H1 (cell line): ENCODE data around the gene FARSB. TPM values are rescaled to one million over a fixed set of nuclear protein-coding genes. Genes with fewer than 3 reads are reported as not detected.

ENCODE experiments used
- CTCF ChIA-PET: fragments of 300-600 bp; sonication (Branson Sonifier 250); formaldehyde crosslinking; loops from one replicate; lab custom pipeline; 2021; ENCODE audit not compliant: partially characterized antibody; lab: Charles Lee
- POLR2A ChIA-PET: fragments of 300-600 bp; sonication (Branson Sonifier 250); formaldehyde crosslinking; loops from one replicate; lab custom pipeline; 2021; ENCODE audit warnings: inconsistent platforms; ENCODE audit not compliant: partially characterized antibody; lab: Charles Lee
- DNase-seq, 2 experiments: peaks; one replicate each; pipeline versions ENCODE4 v3.0.0 to v3.0.0-alpha.2; 2010 to 2022; ENCODE audit warnings: low spot score in 2 of 2, low read depth in 1 of 2, mixed read lengths in 1 of 2
- FAIRE-seq: peaks from 2 replicates; lab custom pipeline; 2011; peaks lifted over from hg19 to GRCh38; lab: Jason Lieb, UNC
- H2AFZ ChIP-seq: 2 replicates; pipeline ENCODE4 v1.8.1; 2012; ENCODE audit warnings: low read length, inconsistent platforms
- H2AK5ac ChIP-seq: 2 replicates; pipeline ENCODE4 v1.6.1; 2013; ENCODE audit warnings: low read depth, low read length
- H2BK120ac ChIP-seq: replicated peaks from 2 replicates; pipeline ENCODE3; 2013; ENCODE audit warnings: low read depth, low read length, inconsistent platforms
- H2BK12ac ChIP-seq: 2 replicates; pipeline ENCODE4 v1.6.1; 2013; ENCODE audit warnings: low read depth, low read length
- H2BK15ac ChIP-seq: 2 replicates; pipeline ENCODE4 v1.6.1; 2013; ENCODE audit warnings: low read length
- H2BK20ac ChIP-seq: 2 replicates; pipeline ENCODE4 v1.6.1; 2013; ENCODE audit warnings: low read length
- H2BK5ac ChIP-seq: 2 replicates; pipeline ENCODE4 v1.6.1; 2013; ENCODE audit warnings: low read depth, low read length
- H3K14ac ChIP-seq: 2 replicates; pipeline ENCODE4 v1.6.1; 2013; ENCODE audit warnings: inconsistent platforms; ENCODE audit not compliant: insufficient read length
- H3K18ac ChIP-seq: 2 replicates; pipeline ENCODE4 v1.6.1; 2013; ENCODE audit warnings: low read length; ENCODE audit errors: extremely low read depth
- H3K23ac ChIP-seq: 2 replicates; pipeline ENCODE4 v1.6.1; 2013; ENCODE audit warnings: inconsistent platforms; ENCODE audit not compliant: insufficient read length
- H3K23me2 ChIP-seq: 2 replicates; pipeline ENCODE4 v1.6.1; 2013; ENCODE audit warnings: low read depth, low read length
- H3K27ac ChIP-seq: 2 replicates; pipeline ENCODE4 v1.6.1; 2011; ENCODE audit warnings: low read depth, low read length, inconsistent platforms
- H3K27me3 ChIP-seq, 4 experiments: replicated peaks in 1 of 4; 1 replicate in 1 of 4; 2 replicates in 3 of 4; pipeline versions ENCODE4 v1.6.1 to v1.8.1; 2011 to 2013; ENCODE audit warnings: low read length in 3 of 4, mild to moderate bottlenecking in 3 of 4, inconsistent platforms in 2 of 4, mixed read lengths in 2 of 4, moderate library complexity in 1 of 4; ENCODE audit not compliant: control insufficient read depth in 3 of 4, insufficient read depth in 3 of 4; ENCODE audit errors: extremely low read depth in 1 of 4
- H3K36me3 ChIP-seq, 4 experiments: 2 replicates each; pipeline versions ENCODE4 v1.6.1 to v1.8.1; 2011 to 2013; ENCODE audit warnings: mild to moderate bottlenecking in 4 of 4, low read length in 3 of 4, moderate library complexity in 2 of 4, control low read depth in 1 of 4, inconsistent platforms in 1 of 4; ENCODE audit not compliant: insufficient read depth in 4 of 4, control insufficient read depth in 2 of 4
- H3K4ac ChIP-seq: replicated peaks from 2 replicates; pipeline ENCODE3; 2013; ENCODE audit warnings: low read length, low read depth, mixed read lengths, inconsistent platforms; ENCODE audit not compliant: insufficient read length
- H3K4me1 ChIP-seq, 4 experiments: replicated peaks in 1 of 4; 1 replicate in 1 of 4; 2 replicates in 3 of 4; pipeline versions ENCODE4 v1.6.1 to v1.8.1; 2011 to 2013; ENCODE audit warnings: low read length in 3 of 4, inconsistent platforms in 2 of 4, mixed read lengths in 1 of 4; ENCODE audit not compliant: insufficient read depth in 4 of 4, control insufficient read depth in 3 of 4
- H3K4me2 ChIP-seq, 2 experiments: 2 replicates each; pipeline versions ENCODE4 v1.6.1 to v1.8.1; 2011 to 2013; ENCODE audit warnings: low read depth in 2 of 2, low read length in 2 of 2, control low read depth in 1 of 2, inconsistent platforms in 1 of 2, mild to moderate bottlenecking in 1 of 2; ENCODE audit not compliant: insufficient read depth in 1 of 2
- H3K4me3 ChIP-seq, 4 experiments: fragments of 200-600, 300-600 bp in 1 of 4; sonication (generic), shearing (Covaris generic), sonication (Bioruptor Twin) in 1 of 4; 2 replicates each; pipeline versions ENCODE4 v1.5.1 to v1.8.1; 2011 to 2016; ENCODE audit warnings: low read length in 4 of 4, low read depth in 3 of 4, control low read depth in 2 of 4, inconsistent platforms in 2 of 4, mild to moderate bottlenecking in 2 of 4, mixed read lengths in 1 of 4, moderate library complexity in 1 of 4; ENCODE audit not compliant: insufficient read depth in 2 of 4; ENCODE audit errors: extremely low read depth in 1 of 4
- H3K56ac ChIP-seq: replicated peaks from 2 replicates; pipeline ENCODE3; 2013; ENCODE audit warnings: low read depth, mild to moderate bottlenecking, mixed read lengths, low read length, inconsistent platforms; ENCODE audit not compliant: insufficient read length
- H3K79me1 ChIP-seq: 2 replicates; pipeline ENCODE4 v1.6.1; 2013; ENCODE audit warnings: low read depth, low read length, control low read depth
- H3K79me2 ChIP-seq, 2 experiments: 2 replicates each; pipeline versions ENCODE4 v1.6.1 to v1.8.1; 2012 to 2013; ENCODE audit warnings: low read length in 2 of 2, mild to moderate bottlenecking in 2 of 2, inconsistent platforms in 1 of 2; ENCODE audit not compliant: insufficient read depth in 2 of 2, control insufficient read depth in 1 of 2
- H3K9ac ChIP-seq, 4 experiments: replicated peaks in 1 of 4; 1 replicate in 1 of 4; 2 replicates in 3 of 4; pipeline versions ENCODE4 v1.6.1 to v1.8.1; 2011 to 2013; ENCODE audit warnings: low read depth in 3 of 4, low read length in 3 of 4, control low read depth in 2 of 4, mild to moderate bottlenecking in 2 of 4, moderate library complexity in 2 of 4, inconsistent platforms in 1 of 4; ENCODE audit errors: extremely low read depth in 1 of 4
- H3K9me3 ChIP-seq, 2 experiments: 2 replicates each; pipeline versions ENCODE4 v1.6.1 to v1.8.1; 2012 to 2013; ENCODE audit warnings: mild to moderate bottlenecking in 2 of 2, moderate library complexity in 2 of 2, control low read depth in 1 of 2, inconsistent platforms in 1 of 2, low read depth in 1 of 2, low read length in 1 of 2, mixed read lengths in 1 of 2; ENCODE audit not compliant: insufficient read depth in 2 of 2
- H4K20me1 ChIP-seq, 2 experiments: replicated peaks in 1 of 2; 2 replicates each; pipeline versions ENCODE3 to v1.8.1; 2011 to 2013; ENCODE audit warnings: inconsistent platforms in 2 of 2, low read length in 2 of 2, mild to moderate bottlenecking in 1 of 2; ENCODE audit not compliant: insufficient read depth in 2 of 2, control insufficient read depth in 1 of 2
- H4K5ac ChIP-seq: 2 replicates; pipeline ENCODE4 v1.6.1; 2013; ENCODE audit warnings: low read length, low read depth, mixed read lengths, inconsistent platforms; ENCODE audit not compliant: insufficient read length
- H4K8ac ChIP-seq: 2 replicates; pipeline ENCODE4 v1.8.0; 2013; ENCODE audit warnings: mild to moderate bottlenecking, moderate library complexity, low read length, inconsistent platforms; ENCODE audit not compliant: insufficient read depth; ENCODE audit errors: extremely low read depth
- H4K91ac ChIP-seq: replicated peaks from 2 replicates; pipeline ENCODE3; 2013; ENCODE audit warnings: low read length, mixed read lengths, inconsistent platforms; ENCODE audit not compliant: insufficient read length
- CTCF ChIP-seq, 3 experiments: IDR thresholded peaks; 1 replicate in 2 of 3; 2 replicates in 1 of 3; pipeline versions ENCODE4 v1.5.1 to v1.6.1; 2011; ENCODE audit warnings: low read length in 3 of 3, mild to moderate bottlenecking in 3 of 3, inconsistent platforms in 2 of 3, low read depth in 1 of 3, moderate library complexity in 1 of 3; ENCODE audit not compliant: insufficient read depth in 1 of 3; ENCODE audit errors: control extremely low read depth in 1 of 3
- MAX ChIP-seq: IDR thresholded peaks from 2 replicates; pipeline ENCODE4 v1.6.1; 2012; ENCODE audit warnings: inconsistent platforms
- NANOG ChIP-seq: IDR thresholded peaks from 2 replicates; pipeline ENCODE4 v1.6.1; 2011; ENCODE audit warnings: low read length, low read depth, mild to moderate bottlenecking, inconsistent platforms; ENCODE audit not compliant: insufficient read depth, poor library complexity, severe bottlenecking
- PHF8 ChIP-seq: fragments of 200-600 bp; sonication (generic); conservative IDR thresholded peaks from 2 replicates; pipeline ENCODE4 v1.7.1; 2012; ENCODE audit warnings: low read depth, mild to moderate bottlenecking, inconsistent platforms, low read length, moderate library complexity
- RNF2 ChIP-seq: fragments of 200-900, 300-1000 bp; sonication (generic); IDR thresholded peaks from 2 replicates; pipeline ENCODE4 v1.7.1; 2016; ENCODE audit warnings: borderline replicate concordance, low read depth, mild to moderate bottlenecking, antibody characterized with exemption, low read length; ENCODE audit not compliant: poor library complexity, severe bottlenecking; ENCODE audit errors: missing control alignments
- RXRA ChIP-seq: IDR thresholded peaks from 2 replicates; pipeline ENCODE4 v1.6.1; 2011; ENCODE audit warnings: low read depth, mild to moderate bottlenecking, low read length, moderate library complexity; ENCODE audit not compliant: insufficient read depth
- TAF1 ChIP-seq: IDR thresholded peaks from 2 replicates; pipeline ENCODE4 v1.6.1; 2011; ENCODE audit warnings: mild to moderate bottlenecking, low read depth, low read length
- WGBS, 2 experiments: shearing (Covaris generic) in 1 of 2; methylation state at CpG; one replicate each; pipeline versions ENCODE4 v1.1.6 to v1.1.7; 2013 to 2015; ENCODE audit warnings: low lambda C conversion rate in 2 of 2, mixed read lengths in 2 of 2, inconsistent platforms in 1 of 2, low coverage in 1 of 2, missing lambda C conversion rate in 1 of 2; ENCODE audit not compliant: insufficient replicate concordance in 2 of 2, insufficient coverage in 1 of 2, insufficient read length in 1 of 2; ENCODE audit errors: extremely low coverage in 1 of 2, missing lambda C conversion rate in 1 of 2; 5-methylcytosine and 5-hydroxymethylcytosine counted together
- polyA plus RNA-seq, 7 experiments: library from polyadenylated mRNA; depleted of rRNA in 3 of 7; stranded (reverse) in 5 of 7; unstranded in 2 of 7; fragments of >200 nt in 5 of 7; fragments of 200-250 nt in 2 of 7; gene quantifications; 1 replicate in 5 of 7; 2 replicates in 1 of 7; 4 replicates in 1 of 7; pipeline versions ENCODE4 v1.2.1 to v1.2.3, GENCODE V29; 2011 to 2013; ENCODE audit warnings: missing spikeins in 2 of 7, mixed read lengths in 2 of 7
- total RNA-seq: library from RNA; stranded (reverse); fragmentation: NEBNext Ultra II Directional; extraction: Animal tissue kit (Norgen Biotek cat#: 25700); gene quantifications from 2 replicates; pipeline ENCODE4 v1.2.1, GENCODE V29; 2021

The FARSB gene
- total and polyA plus RNA-seq, 2 of the 8 experiments (the other 6 are each of a cell fraction or from before 2014, with no cell fraction given) = 21.0 to 37.9 TPM

GRCh38 chr2:222576171-222577081 lies 79.5 kb downstream of the FARSB start:
- Histone ChIP-seq H3K14ac (no peak overlapping the region), H4K5ac (no peak overlapping the region), H3K4me2 (no peak overlapping the region), H3K4me3 (no peak overlapping the region), H2AFZ (no peak overlapping the region), H3K79me1 (no peaks in the 10 kb centered on the region), H3K4ac (no peak overlapping the region), H3K36me3 (peaks cover 0 to 4% (median 3%) of the 10 kb centered on the region in 4 experiments; a peak in 4 of 8 replicates), H4K91ac (no peak overlapping the region), H3K9ac (no peak overlapping the region), H3K56ac (no peak overlapping the region), H3K79me2 (no peaks in the 10 kb centered on the region), H3K9me3 (no peaks in the 10 kb centered on the region), H3K4me1 (no peaks in the 10 kb centered on the region; a peak in 1 of 7 replicates), H2AK5ac (no peak overlapping the region), H3K23me2 (no peaks in the 10 kb centered on the region), H2BK12ac (no peak overlapping the region), H3K27me3 (peaks cover 0 to 1% (median 0%) of the 10 kb centered on the region in 4 experiments; a peak in 1 of 7 replicates), H2BK5ac (no peak overlapping the region), H2BK15ac (no peak overlapping the region), H3K18ac (no peak overlapping the region), H3K27ac (no peak overlapping the region), H2BK120ac (no peak overlapping the region), H2BK20ac (no peak overlapping the region), H3K23ac (no peak overlapping the region), H4K20me1 (no peaks in the 10 kb centered on the region), H4K8ac (no peak overlapping the region)
- FAIRE-seq (no peak), DNase-seq (no peak)
- ChIA-PET CTCF (interaction anchor here (0.7 to 1.0 kb wide), 2 partner anchors 15 to 194 kb away, joined by 3 read pairs; no protein-coding TSS in a partner anchor), POLR2A (no interaction called here)
- 89% methylated on average over 7 of the region's 7 CpGs; no CpG with 5 or more reads in 1 of the 2 experiments for WGBS, 2 experiments
- TF ChIP-seq MAX = no peak
- no peak for TF ChIP-seq CTCF (IDR thresholded peaks at IDR 0.05; ENCODE audit: control extremely low read depth in 1 of 3, insufficient read depth in 1 of 3, low read depth in 1 of 3, low read length in 3 of 3)
- no peak for TF ChIP-seq TAF1
- no peak for TF ChIP-seq RXRA
- TF ChIP-seq RNF2 = no peak
- TF ChIP-seq PHF8 = no peak
- TF ChIP-seq NANOG = no peak
